GM12865 (cell line): Measurements from ENCODE around the gene THBS1.

Experiments used
- DNase-seq: peaks from one replicate; pipeline ENCODE4 v3.0.0; 2010; ENCODE audit warnings: low read depth
- H3K4me3 ChIP-seq: 2 replicates; pipeline ENCODE4 v1.5.1; 2011; ENCODE audit warnings: mild to moderate bottlenecking, low read depth, low read length, control low read depth
- CTCF ChIP-seq: IDR thresholded peaks from 2 replicates; pipeline ENCODE4 v1.5.1; 2011; ENCODE audit warnings: low read length, control low read depth, low read depth, inconsistent platforms; ENCODE audit not compliant: insufficient read depth; ENCODE audit errors: missing control alignments

THBS1 gene

DNA sequence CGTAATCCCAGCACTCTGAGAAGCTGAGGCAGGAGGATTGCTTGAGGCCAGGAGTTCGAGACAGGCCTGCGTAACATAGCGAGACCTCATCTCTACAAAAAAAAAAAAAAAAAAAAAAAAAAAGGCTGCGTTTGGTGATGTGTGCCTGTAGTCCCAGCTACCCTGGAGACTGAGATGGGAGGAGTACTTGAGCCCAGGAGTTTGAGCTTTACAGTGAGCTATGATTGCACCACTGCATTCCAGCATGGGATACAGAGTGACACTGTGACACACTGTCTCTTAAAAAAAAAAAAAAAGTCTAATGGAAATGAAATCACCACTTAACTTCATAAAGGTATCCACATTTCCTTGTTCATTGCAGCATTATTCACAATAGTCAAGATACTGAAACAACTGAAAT is 65.5 kb downstream of the THBS1 start:
- no peak for DNase-seq
- H3K4me3 ChIP-seq: no peak overlapping the region
- no peak for TF ChIP-seq CTCF
